Astrocyte (in vitro differentiated cells and primary cell): ENCODE results near the gene BCL2. TPM values are rescaled to one million over a fixed set of nuclear protein-coding genes. Genes with fewer than 3 reads are reported as not detected.

Source experiments
- DNase-seq: peaks from one replicate; pipeline ENCODE4 v3.0.0-alpha.2; 2010; ENCODE audit warnings: low read depth
- FAIRE-seq: peaks from 2 replicates; lab custom pipeline; 2011; peaks lifted over from hg19 to GRCh38; lab: Jason Lieb, UNC
- H2AFZ ChIP-seq: 2 replicates; pipeline ENCODE4 v1.6.0; 2012; ENCODE audit warnings: low read depth, low read length, inconsistent platforms
- H3K27ac ChIP-seq: 2 replicates; pipeline ENCODE4 v1.5.1; 2011; ENCODE audit warnings: low read depth, low read length, inconsistent platforms
- H3K27me3 ChIP-seq: 2 replicates; pipeline ENCODE4 v1.6.0; 2011; ENCODE audit warnings: low read length, inconsistent platforms; ENCODE audit not compliant: insufficient read depth
- H3K36me3 ChIP-seq: 2 replicates; pipeline ENCODE4 v1.5.1; 2011; ENCODE audit warnings: low read length, inconsistent platforms; ENCODE audit not compliant: insufficient read depth
- H3K4me1 ChIP-seq: 2 replicates; pipeline ENCODE4 v1.5.1; 2011; ENCODE audit warnings: low read length, inconsistent platforms; ENCODE audit not compliant: insufficient read depth
- H3K4me2 ChIP-seq: 2 replicates; pipeline ENCODE4 v1.6.0; 2012; ENCODE audit warnings: low read length, inconsistent platforms
- H3K4me3 ChIP-seq: 2 replicates; pipeline ENCODE4 v1.5.1; 2011; ENCODE audit warnings: low read depth, mild to moderate bottlenecking, low read length, inconsistent platforms; ENCODE audit not compliant: insufficient read depth
- H3K79me2 ChIP-seq: 2 replicates; pipeline ENCODE4 v1.6.0; 2012; ENCODE audit warnings: mild to moderate bottlenecking, low read length, inconsistent platforms; ENCODE audit not compliant: insufficient read depth
- H3K9ac ChIP-seq: 2 replicates; pipeline ENCODE4 v1.6.0; 2012; ENCODE audit warnings: mild to moderate bottlenecking, low read length, inconsistent platforms
- H3K9me3 ChIP-seq: 2 replicates; pipeline ENCODE4 v1.5.1; 2012; ENCODE audit warnings: low read depth, mild to moderate bottlenecking, low read length, inconsistent platforms; ENCODE audit not compliant: insufficient read depth
- H4K20me1 ChIP-seq: 2 replicates; pipeline ENCODE4 v1.6.0; 2012; ENCODE audit warnings: low read length, inconsistent platforms; ENCODE audit not compliant: insufficient read depth
- H3K27ac Mint-ChIP-seq: one replicate; pipeline ENCODE4 v1.8.0; 2021; ENCODE audit warnings: mild to moderate bottlenecking, mixed read lengths; ENCODE audit not compliant: unreplicated experiment
- H3K27me3 Mint-ChIP-seq: one replicate; pipeline ENCODE4 v1.8.0; 2021; ENCODE audit warnings: low read depth, mixed read lengths; ENCODE audit not compliant: unreplicated experiment
- H3K36me3 Mint-ChIP-seq: one replicate; pipeline ENCODE4 v1.8.0; 2021; ENCODE audit warnings: low read depth, mixed read lengths; ENCODE audit not compliant: unreplicated experiment
- H3K4me1 Mint-ChIP-seq: one replicate; pipeline ENCODE4 v1.8.0; 2021; ENCODE audit warnings: low read depth, mixed read lengths; ENCODE audit not compliant: unreplicated experiment
- H3K4me3 Mint-ChIP-seq: one replicate; pipeline ENCODE4 v1.8.0; 2021; ENCODE audit warnings: mild to moderate bottlenecking, moderate library complexity, mixed read lengths; ENCODE audit not compliant: unreplicated experiment
- H3K9me3 Mint-ChIP-seq: one replicate; pipeline ENCODE4 v1.8.0; 2021; ENCODE audit warnings: mild to moderate bottlenecking, mixed read lengths; ENCODE audit not compliant: unreplicated experiment
- EZH2 ChIP-seq: IDR thresholded peaks from 2 replicates; pipeline ENCODE4 v1.6.1; 2012; ENCODE audit warnings: mild to moderate bottlenecking, low read length, inconsistent platforms; ENCODE audit not compliant: insufficient read depth
- total RNA-seq: library from RNA; stranded (reverse); gene quantifications from 2 replicates; pipeline ENCODE4 v1.2.1, GENCODE V29; 2021
- TF ChIP-seq, protein P1 (sequence below): IDR thresholded peaks from 2 replicates; pipeline ENCODE4 v1.5.1; 2011; ENCODE audit warnings: low read depth, mild to moderate bottlenecking, inconsistent platforms, low read length, moderate library complexity; ENCODE audit not compliant: insufficient read depth

BCL2 gene
- total RNA-seq, 1 donor from 2014 or later, result 1.7 TPM

DNA sequence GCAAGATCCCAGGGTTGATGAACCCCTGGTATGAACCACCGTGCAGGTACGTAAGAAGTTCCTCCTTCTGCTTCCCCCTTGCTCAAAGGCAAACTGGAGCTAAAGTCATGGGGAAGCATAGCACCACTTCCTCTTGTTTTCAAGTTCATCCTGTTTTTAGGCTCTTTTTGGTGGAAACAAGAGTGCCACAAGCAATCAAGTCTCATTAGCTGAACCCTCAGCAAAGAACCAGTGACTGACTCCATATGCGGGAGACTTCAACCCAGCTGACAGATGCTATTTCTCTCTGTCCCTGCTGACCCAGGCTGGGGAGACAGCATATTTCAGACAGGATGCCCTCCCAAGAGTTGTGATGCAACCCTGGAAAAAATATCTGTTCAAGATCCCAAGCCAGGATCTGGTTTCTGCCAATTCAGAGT lies 47.7 kb downstream of the BCL2 start:
- DNase-seq (no peak), FAIRE-seq (no peak)
- H3K36me3 Mint-ChIP-seq, result no peaks in the 10 kb centered on the region
- H3K4me2 ChIP-seq, result no peak overlapping the region
- H3K4me1 Mint-ChIP-seq, result peaks cover 8% of the 10 kb centered on the region
- TF ChIP-seq, protein P1, sequence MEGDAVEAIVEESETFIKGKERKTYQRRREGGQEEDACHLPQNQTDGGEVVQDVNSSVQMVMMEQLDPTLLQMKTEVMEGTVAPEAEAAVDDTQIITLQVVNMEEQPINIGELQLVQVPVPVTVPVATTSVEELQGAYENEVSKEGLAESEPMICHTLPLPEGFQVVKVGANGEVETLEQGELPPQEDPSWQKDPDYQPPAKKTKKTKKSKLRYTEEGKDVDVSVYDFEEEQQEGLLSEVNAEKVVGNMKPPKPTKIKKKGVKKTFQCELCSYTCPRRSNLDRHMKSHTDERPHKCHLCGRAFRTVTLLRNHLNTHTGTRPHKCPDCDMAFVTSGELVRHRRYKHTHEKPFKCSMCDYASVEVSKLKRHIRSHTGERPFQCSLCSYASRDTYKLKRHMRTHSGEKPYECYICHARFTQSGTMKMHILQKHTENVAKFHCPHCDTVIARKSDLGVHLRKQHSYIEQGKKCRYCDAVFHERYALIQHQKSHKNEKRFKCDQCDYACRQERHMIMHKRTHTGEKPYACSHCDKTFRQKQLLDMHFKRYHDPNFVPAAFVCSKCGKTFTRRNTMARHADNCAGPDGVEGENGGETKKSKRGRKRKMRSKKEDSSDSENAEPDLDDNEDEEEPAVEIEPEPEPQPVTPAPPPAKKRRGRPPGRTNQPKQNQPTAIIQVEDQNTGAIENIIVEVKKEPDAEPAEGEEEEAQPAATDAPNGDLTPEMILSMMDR, result no peak
- TF ChIP-seq EZH2, result no peak
- no peak overlapping the region for H3K4me3 ChIP-seq
- H3K27me3 ChIP-seq, result no peaks in the 10 kb centered on the region
- H3K27ac ChIP-seq, result no peak overlapping the region
- H3K79me2 ChIP-seq, result no peaks in the 10 kb centered on the region
- H3K27me3 Mint-ChIP-seq, result peaks cover 7% of the 10 kb centered on the region
- no peak overlapping the region for H3K27ac Mint-ChIP-seq
- H2AFZ ChIP-seq, result no peak overlapping the region
- no peak overlapping the region for H3K4me3 Mint-ChIP-seq
- no peaks in the 10 kb centered on the region for H3K9me3 ChIP-seq
- no peaks in the 10 kb centered on the region for H4K20me1 ChIP-seq
- H3K36me3 ChIP-seq, result no peaks in the 10 kb centered on the region
- no peak overlapping the region for H3K9ac ChIP-seq
- H3K4me1 ChIP-seq, result no peaks in the 10 kb centered on the region
- H3K9me3 Mint-ChIP-seq, result no peaks in the 10 kb centered on the region

DNA sequence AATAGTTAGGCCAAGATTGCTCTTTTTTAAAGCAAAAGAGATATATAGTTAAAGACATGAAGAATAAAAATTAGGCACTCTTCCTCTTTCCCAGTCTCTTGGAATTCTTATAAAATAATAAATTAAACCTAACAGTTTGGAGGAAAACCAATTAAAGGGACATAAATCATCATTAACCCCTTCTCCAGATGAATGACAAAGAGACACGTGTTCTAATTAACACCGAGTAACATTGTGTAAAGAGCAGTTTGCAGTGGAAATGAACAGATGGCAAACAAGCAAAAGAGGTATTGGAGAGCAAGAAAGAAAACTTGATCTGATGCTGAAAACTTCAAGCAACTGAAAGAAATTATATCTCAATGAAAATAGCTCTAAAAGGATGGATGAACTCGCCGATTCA lies 48.4 kb downstream of the BCL2 start:
- H3K27ac Mint-ChIP-seq, result no peak overlapping the region
- H3K9ac ChIP-seq, result no peak overlapping the region
- H3K36me3 ChIP-seq, result no peaks in the 10 kb centered on the region
- H3K4me3 Mint-ChIP-seq, result no peak overlapping the region
- no peak overlapping the region for H3K4me2 ChIP-seq
- H3K36me3 Mint-ChIP-seq, result no peaks in the 10 kb centered on the region
- H3K27me3 ChIP-seq, result no peaks in the 10 kb centered on the region
- H3K4me3 ChIP-seq, result no peak overlapping the region
- DNase-seq (no peak), FAIRE-seq (no peak)
- no peaks in the 10 kb centered on the region for H3K79me2 ChIP-seq
- no peak overlapping the region for H2AFZ ChIP-seq
- no peaks in the 10 kb centered on the region for H3K4me1 ChIP-seq
- no peaks in the 10 kb centered on the region for H3K9me3 ChIP-seq
- no peak overlapping the region for H3K27ac ChIP-seq
- H3K4me1 Mint-ChIP-seq, result peaks cover 9% of the 10 kb centered on the region
- H3K9me3 Mint-ChIP-seq, result no peaks in the 10 kb centered on the region
- no peak for TF ChIP-seq EZH2
- TF ChIP-seq, protein P1, result no peak
- H4K20me1 ChIP-seq, result no peaks in the 10 kb centered on the region
- H3K27me3 Mint-ChIP-seq, result peaks cover 9% of the 10 kb centered on the region

GRCh38 chr18:63267975-63268721 lies 51.4 kb downstream of the BCL2 start:
- DNase-seq (peak; percentile 40), FAIRE-seq (no peak)
- no peak overlapping the region for H3K4me2 ChIP-seq
- no peaks in the 10 kb centered on the region for H3K9me3 ChIP-seq
- Mint-ChIP-seq H3K27me3 (peaks cover 9% of the 10 kb centered on the region), H3K27ac (no peak overlapping the region), H3K4me3 (no peak overlapping the region), H3K4me1 (peaks cover 9% of the 10 kb centered on the region), H3K9me3 (no peaks in the 10 kb centered on the region), H3K36me3 (no peaks in the 10 kb centered on the region)
- no peaks in the 10 kb centered on the region for H3K79me2 ChIP-seq
- H3K36me3 ChIP-seq, result no peaks in the 10 kb centered on the region
- TF ChIP-seq, protein P1, result no peak
- no peak for TF ChIP-seq EZH2
- H3K27me3 ChIP-seq, result no peaks in the 10 kb centered on the region
- H3K27ac ChIP-seq, result no peak overlapping the region
- no peak overlapping the region for H2AFZ ChIP-seq
- H3K4me1 ChIP-seq, result no peaks in the 10 kb centered on the region
- no peak overlapping the region for H3K4me3 ChIP-seq
- H3K9ac ChIP-seq, result no peak overlapping the region
- no peaks in the 10 kb centered on the region for H4K20me1 ChIP-seq
